GM15510 (cell line): ENCODE measurements around the gene ZNF667.
A peak's percentile ranks its signal among the peaks of the same experiment; 100 is the strongest.

Experiments used
- POLR2A ChIP-seq: IDR thresholded peaks from 3 replicates; pipeline ENCODE4 v1.6.1; 2011; ENCODE audit warnings: borderline replicate concordance; ENCODE audit not compliant: insufficient read length; ENCODE audit errors: extremely low read depth

The ZNF667 gene

DNA sequence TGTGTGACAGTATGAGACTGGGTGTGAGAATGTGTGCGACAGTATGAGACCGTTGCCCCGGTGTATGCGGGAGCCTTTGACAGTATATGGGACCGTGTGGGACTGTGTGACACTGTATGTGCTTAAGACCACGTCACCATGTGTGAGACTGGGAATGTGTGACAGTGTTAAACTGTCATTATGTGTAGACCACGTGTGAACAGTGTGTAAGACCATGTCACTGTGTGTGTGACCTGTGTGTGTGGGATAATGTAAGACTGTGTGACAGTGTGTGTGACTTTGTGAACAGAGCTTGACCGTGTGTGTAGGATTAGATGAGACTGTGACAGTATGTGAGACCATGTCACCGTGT lies 72.5 kb downstream of the ZNF667 start:
- TF ChIP-seq POLR2A = no peak

DNA sequence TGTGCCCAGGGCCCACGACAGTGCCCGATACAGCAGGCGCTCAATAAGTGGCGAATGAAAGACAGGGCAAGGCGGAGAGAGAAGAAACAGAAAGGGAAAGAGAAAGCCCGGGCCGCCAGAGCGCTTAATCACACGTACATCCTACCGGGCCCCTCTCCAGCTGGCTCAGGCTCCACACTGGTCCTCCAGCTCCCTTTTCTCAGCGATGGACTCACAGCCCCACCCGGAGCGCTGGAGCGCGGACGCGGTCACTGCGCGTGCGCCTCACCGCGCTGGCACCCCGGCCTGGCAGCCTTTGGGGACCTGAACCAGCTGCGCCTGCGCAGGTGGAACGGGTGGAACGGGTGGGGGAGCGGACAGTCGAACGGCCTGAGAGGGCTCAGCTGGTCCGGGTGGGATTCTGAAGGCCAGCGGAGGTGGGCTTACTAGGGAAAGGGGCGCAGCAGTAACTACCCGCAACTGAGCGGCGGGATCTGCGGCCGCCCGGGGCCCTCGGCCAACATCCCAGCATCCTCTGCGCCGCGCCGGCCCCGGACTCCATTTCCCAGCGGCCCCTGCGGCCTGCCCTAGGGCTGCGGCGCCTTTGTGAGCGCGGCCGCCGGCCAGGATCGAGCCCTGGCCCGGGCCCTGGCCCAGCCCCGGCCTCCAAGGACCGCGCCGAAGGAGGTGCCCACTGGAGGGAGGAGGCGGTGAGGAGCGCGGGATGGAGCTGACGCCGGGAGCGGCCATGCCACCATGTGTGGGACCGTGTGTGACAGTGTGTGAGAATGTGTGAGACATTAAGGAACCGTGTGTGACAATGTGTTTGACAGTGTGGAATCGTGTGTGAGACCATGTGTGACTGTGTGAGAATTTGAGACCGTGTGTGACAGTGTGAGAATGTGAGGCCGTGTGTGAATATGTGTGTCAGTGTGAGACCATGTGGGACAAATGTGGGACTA lies 73.1 kb downstream of the ZNF667 start, which contains the start of gene ZNF583:
Gene ZNF583, plus strand, starts transcription at position 569 of the 941 bp plus-strand sequence. CDS start 2,783 bp downstream, outside the sequence.
- TF ChIP-seq POLR2A = peak; percentile 47

GRCh38 chr19:56403261-56403660 lies 73.9 kb downstream of the ZNF667 start:
- TF ChIP-seq POLR2A = no peak

DNA sequence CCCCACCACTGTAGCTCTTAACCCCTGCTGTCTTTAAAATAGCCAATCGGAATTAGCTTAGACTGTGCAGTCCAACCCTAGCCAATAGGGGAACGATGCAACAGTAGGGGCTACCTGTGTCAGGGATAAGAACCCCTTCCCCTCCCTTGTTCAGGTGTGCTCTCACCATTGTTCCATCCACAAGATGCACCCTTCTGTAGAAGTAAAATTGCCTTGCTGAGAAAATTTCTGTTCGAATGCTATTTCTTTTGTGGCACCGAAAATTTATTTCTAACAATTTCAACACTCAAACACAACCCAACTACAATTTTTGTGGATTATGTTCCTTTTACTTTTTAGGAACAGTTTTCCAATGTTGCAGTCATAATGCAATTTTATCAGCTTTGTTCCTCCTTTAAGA lies 76.7 kb downstream of the ZNF667 start:
- TF ChIP-seq POLR2A = no peak

GRCh38 chr19:56398809-56399208 lies 78.3 kb downstream of the ZNF667 start:
- no peak for TF ChIP-seq POLR2A

GRCh38 chr19:56393119-56394012 lies 83.8 kb downstream of the ZNF667 start, which contains the start of gene ZNF582:
Gene ZNF582, minus strand, starts transcription at chr19:56393534. Its CDS starts 1,782 bp downstream, at chr19:56391752.
- peak; percentile 50 for TF ChIP-seq POLR2A
